SU-DHL-6 (cell line): Measurements from ENCODE around the gene INTS6.

Experiments
- H2AFZ ChIP-seq: fragments of 200-600 bp; sonication (generic); 2 replicates; pipeline ENCODE4 v1.6.1; 2014; ENCODE audit warnings: low read depth, mild to moderate bottlenecking, moderate library complexity, mixed read lengths, antibody characterized with exemption, low read length; ENCODE audit not compliant: severe bottlenecking
- H3F3A ChIP-seq: fragments of 200-600 bp; shearing (Covaris generic); 2 replicates; pipeline ENCODE4 v1.6.0; 2016; ENCODE audit warnings: antibody characterized with exemption, mild to moderate bottlenecking; ENCODE audit not compliant: insufficient read depth
- H3K27ac ChIP-seq: fragments of 200-600 bp; sonication (generic); 2 replicates; pipeline ENCODE4 v1.5.1; 2016; ENCODE audit warnings: low read depth, mild to moderate bottlenecking, low read length, moderate library complexity, mixed read lengths
- H3K27me3 ChIP-seq: fragments of 200-600 bp; sonication (generic), shearing (Covaris generic); 2 replicates; pipeline ENCODE4 v1.6.0; 2014; ENCODE audit warnings: mild to moderate bottlenecking, low read length
- H3K36me3 ChIP-seq: fragments of 200-600 bp; sonication (generic); 2 replicates; pipeline ENCODE4 v1.6.1; 2014; ENCODE audit warnings: mild to moderate bottlenecking, low read length, mixed read lengths
- H3K4me2 ChIP-seq: fragments of 300-600, 200-600 bp; shearing (Covaris generic), sonication (generic); 2 replicates; pipeline ENCODE4 v1.6.0; 2014; ENCODE audit warnings: low read length, low read depth, mild to moderate bottlenecking; ENCODE audit not compliant: poor library complexity, severe bottlenecking
- H3K4me3 ChIP-seq: fragments of 200-600 bp; sonication (generic); 2 replicates; pipeline ENCODE4 v1.5.1; 2014; ENCODE audit warnings: antibody characterized with exemption, low read length, mild to moderate bottlenecking, mixed read lengths; ENCODE audit not compliant: insufficient read depth, poor library complexity, severe bottlenecking
- H3K79me2 ChIP-seq: fragments of 200-600 bp; sonication (generic); 2 replicates; pipeline ENCODE4 v1.6.1; 2014; ENCODE audit warnings: mild to moderate bottlenecking, low read length, moderate library complexity; ENCODE audit not compliant: insufficient read depth
- H3K9ac ChIP-seq: fragments of 200-600 bp; sonication (generic); 2 replicates; pipeline ENCODE4 v1.7.0; 2014; ENCODE audit warnings: mild to moderate bottlenecking, low read length
- H3K9me2 ChIP-seq: fragments of 200-600 bp; sonication (generic); replicated peaks from 2 replicates; pipeline ENCODE4 v1.6.1; 2014; ENCODE audit warnings: low read length; ENCODE audit not compliant: insufficient read depth
- H3K9me3 ChIP-seq: fragments of 200-600 bp; sonication (generic); 2 replicates; pipeline ENCODE4 v1.6.1; 2014; ENCODE audit warnings: low read length, mixed read lengths; ENCODE audit not compliant: insufficient read depth
- H4K20me1 ChIP-seq: fragments of 200-600 bp; sonication (generic); 2 replicates; pipeline ENCODE4 v1.6.1; 2014; ENCODE audit warnings: low read depth, mild to moderate bottlenecking, antibody characterized with exemption, low read length, moderate library complexity, mixed read lengths
- EZH2phosphoT487 ChIP-seq: fragments of 200-600 bp; sonication (generic), shearing (Covaris generic); conservative IDR thresholded peaks from 2 replicates; pipeline ENCODE4 v1.6.1; 2018; ENCODE audit warnings: mild to moderate bottlenecking, antibody characterized with exemption, low read length, moderate library complexity, mixed read lengths
- TF ChIP-seq, protein P1 (sequence below): fragments of 200-600 bp; sonication (generic); IDR thresholded peaks from one replicate; pipeline ENCODE4 v1.5.1; 2017; ENCODE audit warnings: antibody characterized with exemption, mild to moderate bottlenecking, low read length, moderate library complexity; ENCODE audit not compliant: insufficient read depth, poor library complexity, severe bottlenecking

Gene INTS6

DNA sequence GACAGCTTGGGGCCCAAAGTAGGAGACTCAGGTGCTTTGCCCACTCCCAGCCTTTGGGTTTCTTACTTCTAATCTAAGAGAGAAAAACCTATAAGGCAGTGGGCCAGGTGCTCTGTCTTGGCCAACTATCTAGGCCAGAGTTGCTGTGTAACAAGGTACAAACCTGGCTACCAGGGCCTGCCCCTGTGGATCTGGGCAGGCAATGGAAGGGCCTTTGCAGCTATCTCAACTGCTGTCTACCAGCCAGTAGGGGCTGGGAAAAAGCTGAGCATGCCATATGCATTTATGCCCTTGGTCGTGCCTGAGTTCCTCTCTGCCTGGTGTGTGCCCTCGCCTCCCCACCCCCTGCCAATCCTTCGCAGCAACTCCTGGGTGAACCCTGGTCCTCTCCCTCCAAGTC, 130.0 kb downstream of the INTS6 start:
- H3K4me3 ChIP-seq: no peak overlapping the region
- TF ChIP-seq, protein P1, sequence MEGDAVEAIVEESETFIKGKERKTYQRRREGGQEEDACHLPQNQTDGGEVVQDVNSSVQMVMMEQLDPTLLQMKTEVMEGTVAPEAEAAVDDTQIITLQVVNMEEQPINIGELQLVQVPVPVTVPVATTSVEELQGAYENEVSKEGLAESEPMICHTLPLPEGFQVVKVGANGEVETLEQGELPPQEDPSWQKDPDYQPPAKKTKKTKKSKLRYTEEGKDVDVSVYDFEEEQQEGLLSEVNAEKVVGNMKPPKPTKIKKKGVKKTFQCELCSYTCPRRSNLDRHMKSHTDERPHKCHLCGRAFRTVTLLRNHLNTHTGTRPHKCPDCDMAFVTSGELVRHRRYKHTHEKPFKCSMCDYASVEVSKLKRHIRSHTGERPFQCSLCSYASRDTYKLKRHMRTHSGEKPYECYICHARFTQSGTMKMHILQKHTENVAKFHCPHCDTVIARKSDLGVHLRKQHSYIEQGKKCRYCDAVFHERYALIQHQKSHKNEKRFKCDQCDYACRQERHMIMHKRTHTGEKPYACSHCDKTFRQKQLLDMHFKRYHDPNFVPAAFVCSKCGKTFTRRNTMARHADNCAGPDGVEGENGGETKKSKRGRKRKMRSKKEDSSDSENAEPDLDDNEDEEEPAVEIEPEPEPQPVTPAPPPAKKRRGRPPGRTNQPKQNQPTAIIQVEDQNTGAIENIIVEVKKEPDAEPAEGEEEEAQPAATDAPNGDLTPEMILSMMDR: no peak
- TF ChIP-seq EZH2phosphoT487: no peak
- H3K79me2 ChIP-seq: no peaks in the 10 kb centered on the region
- H2AFZ ChIP-seq: no peak overlapping the region
- no peak overlapping the region for H3K27ac ChIP-seq
- no peaks in the 10 kb centered on the region for H3K9me2 ChIP-seq
- no peaks in the 10 kb centered on the region for H3F3A ChIP-seq
- no peaks in the 10 kb centered on the region for H3K27me3 ChIP-seq
- H3K4me2 ChIP-seq: no peak overlapping the region
- H3K36me3 ChIP-seq: no peaks in the 10 kb centered on the region
- H3K9ac ChIP-seq: no peak overlapping the region
- no peaks in the 10 kb centered on the region for H4K20me1 ChIP-seq
- no peaks in the 10 kb centered on the region for H3K9me3 ChIP-seq

- H3K27me3 ChIP-seq: no peaks in the 10 kb centered on the region
- no peak overlapping the region for H3K4me3 ChIP-seq
- no peak overlapping the region for H3K4me2 ChIP-seq
- no peaks in the 10 kb centered on the region for H3K9me3 ChIP-seq
- no peaks in the 10 kb centered on the region for H3K36me3 ChIP-seq
- no peaks in the 10 kb centered on the region for H3F3A ChIP-seq
- no peak overlapping the region for H2AFZ ChIP-seq
- H3K27ac ChIP-seq: no peak overlapping the region
- H3K9me2 ChIP-seq: no peaks in the 10 kb centered on the region
- H3K79me2 ChIP-seq: no peaks in the 10 kb centered on the region
- no peak for TF ChIP-seq EZH2phosphoT487
- TF ChIP-seq, protein P1: no peak
- H3K9ac ChIP-seq: no peak overlapping the region
- no peaks in the 10 kb centered on the region for H4K20me1 ChIP-seq
Measured at GRCh38 chr13:51321836-51322235, 131.0 kb downstream of the INTS6 start.

DNA sequence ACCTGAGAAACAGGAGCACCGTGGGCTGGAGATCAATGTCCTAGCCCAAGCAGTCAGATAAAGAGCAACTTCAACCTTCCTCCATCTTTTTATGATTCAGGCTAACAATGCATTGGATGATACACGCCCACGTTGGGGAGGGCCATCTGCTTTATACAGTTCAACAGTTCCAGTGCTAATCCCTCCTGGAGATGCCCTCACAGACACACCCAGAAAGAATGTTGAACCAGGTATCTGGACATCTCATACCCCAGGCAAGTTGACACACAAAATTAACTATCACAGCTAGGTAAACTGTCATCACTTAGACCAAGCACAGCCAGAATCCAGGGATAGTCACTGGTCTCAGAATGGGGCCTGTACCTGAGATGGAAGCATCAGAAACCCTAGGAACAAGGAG, 134.0 kb downstream of the INTS6 start:
- Histone ChIP-seq H3K27ac (no peak overlapping the region), H4K20me1 (no peaks in the 10 kb centered on the region), H3F3A (no peaks in the 10 kb centered on the region), H3K4me3 (no peak overlapping the region), H3K9me3 (no peaks in the 10 kb centered on the region), H3K9ac (no peak overlapping the region), H3K79me2 (no peaks in the 10 kb centered on the region), H3K36me3 (no peaks in the 10 kb centered on the region), H3K27me3 (no peaks in the 10 kb centered on the region), H3K9me2 (no peaks in the 10 kb centered on the region), H2AFZ (no peak overlapping the region), H3K4me2 (no peak overlapping the region)
- no peak for TF ChIP-seq EZH2phosphoT487
- TF ChIP-seq, protein P1: no peak
